Activated naive CD8-positive, alpha-beta T cell treated with anti-CD3 and anti-CD28 coated beads, Interleukin-2, amount 50 U/mL, for 24 hours (primary cell): ENCODE data around the gene DACH1.
"Not testable (repeated sequence)": the region's sequence is repeated elsewhere in the genome, so short reads cannot be mapped to it uniquely, and the experiment has no call there.

Source experiments
- ATAC-seq: fragments of 150-1000 bp; cut with Tn5 transposase; one replicate; pipeline ENCODE4 v1.10.0; 2021
- DNase-seq: peaks from one replicate; pipeline ENCODE4 v3.0.0; 2021
- H3K27ac Mint-ChIP-seq: one replicate; pipeline ENCODE4 v1.8.0; 2021; ENCODE audit warnings: mild to moderate bottlenecking, mixed read lengths
- H3K27me3 Mint-ChIP-seq: one replicate; pipeline ENCODE4 v1.8.0; 2021; ENCODE audit warnings: mixed read lengths
- H3K36me3 Mint-ChIP-seq: one replicate; pipeline ENCODE4 v1.8.0; 2021; ENCODE audit warnings: low read depth, mixed read lengths
- H3K4me1 Mint-ChIP-seq: one replicate; pipeline ENCODE4 v1.8.0; 2021; ENCODE audit warnings: mixed read lengths
- H3K4me3 Mint-ChIP-seq: one replicate; pipeline ENCODE4 v1.8.0; 2021; ENCODE audit warnings: mild to moderate bottlenecking, moderate library complexity, mixed read lengths
- H3K9me3 Mint-ChIP-seq: one replicate; pipeline ENCODE4 v1.8.0; 2021; ENCODE audit warnings: mixed read lengths

The DACH1 gene

GRCh38 chr13:71860547-71861138 lies 6.4 kb downstream of the DACH1 start:
- peaks cover 29% of the 10 kb centered on the region for H3K27me3 Mint-ChIP-seq
- ATAC-seq (no peak), DNase-seq (no peak)
- H3K27ac Mint-ChIP-seq: no peak overlapping the region
- no peak overlapping the region for H3K4me3 Mint-ChIP-seq
- peaks cover 13% of the 10 kb centered on the region for H3K4me1 Mint-ChIP-seq
- no peaks in the 10 kb centered on the region for H3K36me3 Mint-ChIP-seq
- no peaks in the 10 kb centered on the region for H3K9me3 Mint-ChIP-seq

- ATAC-seq (no peak), DNase-seq (no peak)
- Mint-ChIP-seq H3K4me3 (no peak overlapping the region), H3K9me3 (no peaks in the 10 kb centered on the region), H3K4me1 (no peaks in the 10 kb centered on the region), H3K36me3 (no peaks in the 10 kb centered on the region), H3K27me3 (peaks cover 14% of the 10 kb centered on the region), H3K27ac (no peak overlapping the region)
These were observed 8.4 kb downstream of the DACH1 start for GRCh38 chr13:71858647-71859046.

- no peaks in the 10 kb centered on the region for H3K36me3 Mint-ChIP-seq
- no peak overlapping the region for H3K4me3 Mint-ChIP-seq
- ATAC-seq (no peak), DNase-seq (no peak)
- H3K9me3 Mint-ChIP-seq: no peaks in the 10 kb centered on the region
- H3K4me1 Mint-ChIP-seq: no peaks in the 10 kb centered on the region
- peaks cover 2% of the 10 kb centered on the region for H3K27me3 Mint-ChIP-seq
- no peak overlapping the region for H3K27ac Mint-ChIP-seq
These were observed 10.4 kb downstream of the DACH1 start for GRCh38 chr13:71856548-71857043.

GRCh38 chr13:71854401-71854800 lies 12.6 kb downstream of the DACH1 start:
- H3K4me1 Mint-ChIP-seq: no peaks in the 10 kb centered on the region
- H3K9me3 Mint-ChIP-seq: no peaks in the 10 kb centered on the region

GRCh38 chr13:71853725-71854124 lies 13.3 kb downstream of the DACH1 start:
- no peaks in the 10 kb centered on the region for H3K4me1 Mint-ChIP-seq
- no peaks in the 10 kb centered on the region for H3K9me3 Mint-ChIP-seq
- no peaks in the 10 kb centered on the region for H3K36me3 Mint-ChIP-seq
- DNase-seq: no peak
- no peak for ATAC-seq
- no peak overlapping the region for H3K4me3 Mint-ChIP-seq
- H3K27me3 Mint-ChIP-seq: no peaks in the 10 kb centered on the region
- H3K27ac Mint-ChIP-seq: no peak overlapping the region

More at GRCh38 chr13:71854401-71854800, 12.6 kb downstream of the DACH1 start:
- H3K4me3 Mint-ChIP-seq: no peak overlapping the region
- DNase-seq (no peak), ATAC-seq (no peak)
- no peaks in the 10 kb centered on the region for H3K27me3 Mint-ChIP-seq
- no peaks in the 10 kb centered on the region for H3K36me3 Mint-ChIP-seq
- H3K27ac Mint-ChIP-seq: no peak overlapping the region

GRCh38 chr13:71852736-71853135 lies 14.3 kb downstream of the DACH1 start:
- Mint-ChIP-seq H3K27me3 (no peaks in the 10 kb centered on the region), H3K4me1 (no peaks in the 10 kb centered on the region), H3K36me3 (no peaks in the 10 kb centered on the region), H3K4me3 (no peak overlapping the region), H3K27ac (no peak overlapping the region), H3K9me3 (no peaks in the 10 kb centered on the region)
- no peak for DNase-seq
- no peak for ATAC-seq

DNA sequence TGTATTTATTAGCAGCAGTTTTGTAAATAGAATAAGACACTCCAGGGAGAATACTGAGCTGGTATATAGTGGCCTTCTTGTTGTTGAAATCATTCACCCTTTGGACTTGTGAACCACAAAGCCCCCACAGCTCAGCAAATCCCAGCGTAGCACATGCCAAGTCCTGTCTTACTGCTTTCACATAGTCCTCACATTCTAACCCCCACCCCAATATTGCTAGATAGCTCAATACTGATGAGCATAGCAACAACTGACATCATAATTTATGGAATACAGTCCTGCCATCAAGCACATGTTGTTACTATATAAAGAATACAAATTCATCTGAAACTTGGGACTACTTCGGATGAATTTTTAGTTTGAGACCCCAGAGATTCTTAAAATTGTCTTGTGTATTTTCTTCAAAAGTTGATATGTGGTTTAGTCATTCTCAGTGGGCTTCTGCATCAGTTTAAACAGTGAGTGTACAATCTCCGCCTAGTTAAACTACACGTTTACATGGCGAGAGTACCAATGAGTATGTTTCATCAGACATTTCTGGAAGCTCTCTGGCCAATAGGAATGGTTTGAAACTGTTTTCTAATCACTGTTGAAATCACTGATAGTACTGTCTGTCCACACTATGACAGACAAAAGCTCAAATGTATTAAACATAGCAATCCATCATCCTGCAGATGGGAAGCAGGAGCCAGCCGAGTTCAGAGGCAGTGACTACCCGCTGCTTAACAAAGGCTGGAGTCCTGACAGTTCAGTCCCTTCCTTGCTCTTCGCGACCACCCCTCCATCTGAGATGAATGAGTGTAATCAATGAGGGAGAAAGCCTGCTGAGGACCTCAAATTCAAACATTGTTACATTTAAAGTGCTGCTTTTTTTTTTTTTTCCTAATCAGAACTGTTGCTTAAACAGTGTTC lies 15.2 kb downstream of the DACH1 start:
- H3K9me3 Mint-ChIP-seq: no peaks in the 10 kb centered on the region
- H3K4me3 Mint-ChIP-seq: no peak overlapping the region
- no peak overlapping the region for H3K27ac Mint-ChIP-seq
- no peak for ATAC-seq
- H3K4me1 Mint-ChIP-seq: no peaks in the 10 kb centered on the region
- DNase-seq: no peak
- H3K27me3 Mint-ChIP-seq: no peaks in the 10 kb centered on the region
- no peaks in the 10 kb centered on the region for H3K36me3 Mint-ChIP-seq

DNA sequence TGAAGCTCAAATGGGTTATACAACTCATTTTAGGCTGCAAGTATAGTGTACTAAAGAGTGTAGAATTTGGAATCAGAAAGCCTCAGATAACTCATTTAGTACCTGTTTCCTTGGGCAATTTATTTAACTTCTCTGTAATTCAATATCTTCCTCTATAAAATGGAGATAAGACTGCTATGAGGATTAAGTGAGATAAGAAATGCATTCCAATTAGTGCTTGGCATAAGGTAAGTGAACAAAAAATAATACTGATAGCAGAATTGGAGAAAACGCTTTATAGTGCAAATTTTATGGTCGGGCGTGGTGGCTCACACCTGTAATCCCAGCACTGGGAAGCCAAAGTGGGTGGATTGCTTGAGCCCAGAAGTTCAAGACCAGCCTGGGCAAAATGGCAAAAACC lies 25.0 kb downstream of the DACH1 start:
- Mint-ChIP-seq H3K4me1 (no peaks in the 10 kb centered on the region), H3K4me3 (no peak overlapping the region), H3K27ac (no peak overlapping the region), H3K27me3 (no peaks in the 10 kb centered on the region), H3K36me3 (no peaks in the 10 kb centered on the region), H3K9me3 (no peaks in the 10 kb centered on the region)
- ATAC-seq: no peak
- DNase-seq: no peak

- no peak for DNase-seq
- no peak for ATAC-seq
- no peak overlapping the region for H3K4me3 Mint-ChIP-seq
- no peaks in the 10 kb centered on the region for H3K9me3 Mint-ChIP-seq
- no peaks in the 10 kb centered on the region for H3K27me3 Mint-ChIP-seq
- H3K4me1 Mint-ChIP-seq: no peaks in the 10 kb centered on the region
- H3K27ac Mint-ChIP-seq: no peak overlapping the region
- H3K36me3 Mint-ChIP-seq: no peaks in the 10 kb centered on the region
These were observed 28.2 kb downstream of the DACH1 start for GRCh38 chr13:71838842-71839241.

DNA sequence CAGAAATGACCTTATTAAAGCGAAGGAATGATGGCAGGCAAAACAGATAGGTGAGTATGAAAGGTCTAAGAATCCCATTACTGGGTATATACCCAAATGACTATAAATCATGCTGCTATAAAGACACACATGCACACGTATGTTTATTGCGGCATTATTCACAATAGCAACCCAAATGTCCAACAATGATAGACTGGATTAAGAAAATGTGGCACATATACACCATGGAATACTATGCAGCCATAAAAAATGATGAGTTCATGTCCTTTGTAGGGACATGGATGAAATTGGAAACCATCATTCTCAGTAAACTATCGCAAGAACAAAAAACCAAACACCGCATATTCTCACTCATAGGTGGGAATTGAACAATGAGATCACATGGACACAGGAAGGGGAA lies 29.4 kb downstream of the DACH1 start:
- not testable (repeated sequence) for H3K4me3 Mint-ChIP-seq, H3K27ac Mint-ChIP-seq, H3K9me3 Mint-ChIP-seq, ATAC-seq, DNase-seq, H3K27me3 Mint-ChIP-seq, H3K4me1 Mint-ChIP-seq, H3K36me3 Mint-ChIP-seq

GRCh38 chr13:71831716-71832115 lies 35.3 kb downstream of the DACH1 start:
- Mint-ChIP-seq H3K4me1 (no peaks in the 10 kb centered on the region), H3K36me3 (no peaks in the 10 kb centered on the region), H3K27ac (no peak overlapping the region), H3K27me3 (no peaks in the 10 kb centered on the region), H3K9me3 (peaks cover 4% of the 10 kb centered on the region), H3K4me3 (no peak overlapping the region)
- DNase-seq (no peak), ATAC-seq (no peak)

DNA sequence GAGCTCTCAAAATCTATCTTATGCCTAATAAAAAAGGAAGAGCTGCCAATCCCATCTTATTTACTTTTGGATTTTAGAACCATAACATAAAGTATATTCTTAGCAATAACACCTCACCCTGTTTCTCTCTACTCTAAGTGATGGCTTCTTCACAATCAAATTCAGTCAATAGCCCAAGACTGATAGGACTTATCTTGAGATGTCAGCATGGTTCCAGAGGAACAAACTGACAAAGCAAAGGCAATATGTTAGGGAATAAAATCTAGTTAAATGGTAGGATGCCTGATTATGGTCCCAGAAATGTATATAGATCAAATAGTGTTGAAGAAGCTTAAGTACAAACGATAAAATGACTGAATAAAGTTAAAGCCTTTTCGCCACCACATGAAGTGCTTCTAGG lies 36.3 kb downstream of the DACH1 start:
- ATAC-seq: no peak
- H3K27me3 Mint-ChIP-seq: no peaks in the 10 kb centered on the region
- H3K4me3 Mint-ChIP-seq: no peak overlapping the region
- no peaks in the 10 kb centered on the region for H3K4me1 Mint-ChIP-seq
- no peak overlapping the region for H3K27ac Mint-ChIP-seq
- H3K9me3 Mint-ChIP-seq: peaks cover 4% of the 10 kb centered on the region
- no peaks in the 10 kb centered on the region for H3K36me3 Mint-ChIP-seq
- no peak for DNase-seq

- DNase-seq: no peak
- H3K9me3 Mint-ChIP-seq: peaks cover 4% of the 10 kb centered on the region
- no peaks in the 10 kb centered on the region for H3K36me3 Mint-ChIP-seq
- no peak for ATAC-seq
- H3K4me3 Mint-ChIP-seq: no peak overlapping the region
- no peaks in the 10 kb centered on the region for H3K4me1 Mint-ChIP-seq
- H3K27me3 Mint-ChIP-seq: no peaks in the 10 kb centered on the region
- H3K27ac Mint-ChIP-seq: no peak overlapping the region
These were observed 36.7 kb downstream of the DACH1 start for GRCh38 chr13:71830323-71830722.

DNA sequence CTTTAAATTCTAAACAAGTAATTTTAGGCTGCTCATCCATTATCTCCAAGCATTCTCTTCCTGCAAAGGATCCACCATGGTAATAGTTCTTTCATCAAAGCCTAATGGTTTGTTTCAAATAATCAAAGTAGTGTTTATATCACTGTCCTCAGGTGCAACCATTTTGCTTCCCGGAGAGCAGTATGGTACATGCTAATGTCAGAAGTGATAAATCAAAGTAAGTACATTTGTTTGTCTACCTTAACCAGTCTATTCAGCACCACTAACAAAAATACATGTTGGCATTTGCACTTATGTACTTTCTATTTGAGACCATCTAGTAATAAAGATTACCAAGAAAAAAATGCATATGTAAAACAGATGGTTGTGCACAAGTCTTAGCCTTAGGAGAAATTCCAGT lies 37.5 kb downstream of the DACH1 start:
- H3K4me1 Mint-ChIP-seq: no peaks in the 10 kb centered on the region

DNA sequence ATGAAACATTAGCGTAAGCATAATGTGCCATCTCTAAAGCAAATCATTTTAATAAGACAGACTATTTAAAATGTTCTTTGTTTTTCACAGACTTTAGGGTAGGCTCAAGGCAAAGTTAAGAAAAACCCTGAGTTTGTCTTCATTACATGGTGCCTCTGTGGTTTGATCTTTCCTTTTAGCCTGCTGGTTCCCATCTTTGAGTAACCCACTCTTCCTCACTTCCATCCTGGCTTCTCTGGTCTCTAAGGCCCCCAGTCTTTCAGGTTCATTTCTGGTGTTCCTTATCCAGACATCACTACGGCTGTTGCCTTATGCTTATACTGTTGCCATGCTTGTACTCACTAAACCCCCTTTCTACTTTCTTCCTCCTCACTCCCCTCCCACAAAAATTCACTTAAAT lies 38.4 kb downstream of the DACH1 start:
- H3K27me3 Mint-ChIP-seq: no peaks in the 10 kb centered on the region
- ATAC-seq (no peak), DNase-seq (no peak)
- H3K4me3 Mint-ChIP-seq: no peak overlapping the region
- no peak overlapping the region for H3K27ac Mint-ChIP-seq
- no peaks in the 10 kb centered on the region for H3K36me3 Mint-ChIP-seq
- H3K9me3 Mint-ChIP-seq: peaks cover 4% of the 10 kb centered on the region
- no peaks in the 10 kb centered on the region for H3K4me1 Mint-ChIP-seq

More for the DNA sequence above, 37.5 kb downstream of the DACH1 start:
- peaks cover 4% of the 10 kb centered on the region for H3K9me3 Mint-ChIP-seq
- no peak for DNase-seq
- H3K27ac Mint-ChIP-seq: no peak overlapping the region
- ATAC-seq: no peak
- H3K4me3 Mint-ChIP-seq: no peak overlapping the region
- H3K27me3 Mint-ChIP-seq: no peaks in the 10 kb centered on the region
- no peaks in the 10 kb centered on the region for H3K36me3 Mint-ChIP-seq
